Measurements from ENCODE around the gene USP3. TPM values are rescaled to one million over a fixed set of nuclear protein-coding genes. Genes with fewer than 3 reads are reported as not detected.

The USP3 gene
- total and polyA plus RNA-seq, 9 of the 15 experiments (the other 6 are each of a cell fraction or from before 2014, with no cell fraction given) = 17.3 to 54.3 (median 34.8) TPM

GRCh38 chr15:63524316-63525015 lies 20.1 kb downstream of the USP3 start (continued):
- TF ChIP-seq SAP30 (IDR thresholded peaks at IDR 0.05; ENCODE audit: borderline replicate concordance, insufficient read depth, low read depth, low read length, poor library complexity, severe bottlenecking) = no peak
- no peak for TF ChIP-seq SAFB2 (IDR thresholded peaks at IDR 0.05; ENCODE audit: borderline replicate concordance, low read depth, low read length, severe bottlenecking)
- TF ChIP-seq ZNF347 (CRISPR knock-in tag; IDR thresholded peaks at IDR 0.05; ENCODE audit: low read depth) = no peak
- TF ChIP-seq PHTF2 (CRISPR knock-in tag; IDR thresholded peaks at IDR 0.05) = no peak
- no peak for TF ChIP-seq AFF4 (CRISPR knock-in tag; IDR thresholded peaks at IDR 0.05)
- no peak for TF ChIP-seq KDM5B (IDR thresholded peaks at IDR 0.05; ENCODE audit: insufficient replicate concordance, low read depth, low read length)
- TF ChIP-seq ZBTB17 (CRISPR knock-in tag; IDR thresholded peaks at IDR 0.05) = peak; percentile 73
- peak; percentile 56; the same call in 1 of the 2 replicates for TF ChIP-seq ZNF311 (CRISPR knock-in tag; IDR thresholded peaks at IDR 0.05)
- no peak for TF ChIP-seq ZNF408 (CRISPR knock-in tag; IDR thresholded peaks at IDR 0.05; ENCODE audit: low read depth)
- no peak for TF ChIP-seq FIP1L1 (IDR thresholded peaks at IDR 0.05; ENCODE audit: low read depth, low read length, poor library complexity, severe bottlenecking)
- TF ChIP-seq HNRNPL (IDR thresholded peaks at IDR 0.05; ENCODE audit: low read depth, low read length) = no peak
- no peak for TF ChIP-seq GTF2F1 (IDR thresholded peaks at IDR 0.05; ENCODE audit: low read depth, low read length)
- no peak for TF ChIP-seq NCOA1 (IDR thresholded peaks at IDR 0.05; ENCODE audit: low read depth)
- TF ChIP-seq EWSR1 (IDR thresholded peaks at IDR 0.05; ENCODE audit: borderline replicate concordance, low read depth, partially characterized antibody) = no peak
- no peak for TF ChIP-seq ZNF764 (CRISPR knock-in tag; IDR thresholded peaks at IDR 0.05; ENCODE audit: low read depth)
- TF ChIP-seq USF2 (CRISPR knock-in tag; IDR thresholded peaks at IDR 0.05) = no peak
- no peak for TF ChIP-seq ZNF24 (IDR thresholded peaks at IDR 0.05)
- no peak for TF ChIP-seq CBFB (CRISPR knock-in tag; IDR thresholded peaks at IDR 0.05)
- no peak for TF ChIP-seq KAT7 (CRISPR knock-in tag; IDR thresholded peaks at IDR 0.05; ENCODE audit: borderline replicate concordance)

Measured in K562 (cell line).